Endothelial cell of umbilical vein (primary cell): ENCODE results near the gene ENTPD7. TPM values are rescaled to one million over a fixed set of nuclear protein-coding genes. Genes with fewer than 3 reads are reported as not detected.

Experiments
- BruUV-seq: library from RNA; stranded (reverse); fragments of 400-500 nt; replicated peaks from 2 replicates; lab custom pipeline; 2021; lab: Mats Ljungman, UMichigan
- CTCF ChIA-PET: fragments of 300-600, 350-600 bp; sonication (Branson Sonifier 250); formaldehyde crosslinking; loops from one replicate; lab custom pipeline; 2021; ENCODE audit warnings: antibody characterized with exemption, inconsistent platforms; lab: Charles Lee
- POLR2A ChIA-PET: fragments of 300-600, 350-600 bp; sonication (Branson Sonifier 250); formaldehyde crosslinking; loops from one replicate; lab custom pipeline; 2021; ENCODE audit warnings: antibody characterized with exemption, inconsistent platforms; lab: Charles Lee
- DNase-seq: peaks from one replicate; pipeline ENCODE4 v3.0.0-alpha.2; 2011; ENCODE audit warnings: low read depth, low spot score
- FAIRE-seq: peaks from 2 replicates; lab custom pipeline; 2011; peaks lifted over from hg19 to GRCh38; lab: Jason Lieb, UNC
- H2AFZ ChIP-seq: 2 replicates; pipeline ENCODE4 v1.6.0; 2012; ENCODE audit warnings: low read depth, low read length, control low read depth, inconsistent platforms
- H3K27ac ChIP-seq: 2 replicates; pipeline ENCODE4 v1.5.1; 2011; ENCODE audit warnings: low read depth, mild to moderate bottlenecking, control low read depth, low read length, moderate library complexity; ENCODE audit not compliant: insufficient read depth
- H3K27me3 ChIP-seq, 2 experiments: 2 replicates each; pipeline versions ENCODE4 v1.6.0 to v1.6.1; 2011; ENCODE audit warnings: low read length in 2 of 2, mixed read lengths in 1 of 2; ENCODE audit not compliant: control insufficient read depth in 2 of 2, insufficient read depth in 2 of 2
- H3K36me3 ChIP-seq, 2 experiments: 2 replicates in 1 of 2; 3 replicates in 1 of 2; pipeline ENCODE4 v1.5.1; 2011; ENCODE audit warnings: low read length in 2 of 2, mild to moderate bottlenecking in 1 of 2, moderate library complexity in 1 of 2; ENCODE audit not compliant: control insufficient read depth in 2 of 2, insufficient read depth in 2 of 2; ENCODE audit errors: extremely low read depth in 1 of 2
- H3K4me1 ChIP-seq: 3 replicates; pipeline ENCODE4 v1.5.1; 2011; ENCODE audit warnings: mild to moderate bottlenecking, low read length; ENCODE audit not compliant: control insufficient read depth, insufficient read depth; ENCODE audit errors: extremely low read depth
- H3K4me2 ChIP-seq: 2 replicates; pipeline ENCODE4 v1.6.1; 2011; ENCODE audit warnings: low read length, control low read depth, mixed read lengths; ENCODE audit not compliant: insufficient read depth
- H3K4me3 ChIP-seq, 3 experiments: fragments of 200-600 bp in 1 of 3; sonication (generic), shearing (Covaris generic) in 1 of 3; replicated peaks in 1 of 3; 2 replicates each; pipeline ENCODE4 v1.5.1; 2011 to 2016; ENCODE audit warnings: control low read depth in 3 of 3, low read length in 3 of 3, mild to moderate bottlenecking in 2 of 3, inconsistent platforms in 1 of 3, low read depth in 1 of 3, moderate library complexity in 1 of 3; ENCODE audit not compliant: insufficient read depth in 1 of 3
- H3K79me2 ChIP-seq: 2 replicates; pipeline ENCODE4 v1.6.0; 2012; ENCODE audit warnings: low read length, inconsistent platforms; ENCODE audit not compliant: control insufficient read depth, insufficient read depth
- H3K9ac ChIP-seq: replicated peaks from 2 replicates; pipeline ENCODE3; 2011; ENCODE audit warnings: low read length, control low read depth; ENCODE audit not compliant: insufficient read depth; ENCODE audit errors: extremely low read depth
- H3K9me1 ChIP-seq: replicated peaks from 3 replicates; pipeline ENCODE4 v1.6.0; 2011; ENCODE audit warnings: mild to moderate bottlenecking, low read length; ENCODE audit not compliant: control insufficient read depth, insufficient read depth; ENCODE audit errors: extremely low read depth
- H3K9me3 ChIP-seq: replicated peaks from 2 replicates; pipeline ENCODE4 v1.5.1; 2012; ENCODE audit warnings: low read length, inconsistent platforms; ENCODE audit not compliant: control insufficient read depth, insufficient read depth
- H4K20me1 ChIP-seq: replicated peaks from 2 replicates; pipeline ENCODE3; 2011; ENCODE audit warnings: mild to moderate bottlenecking, low read length; ENCODE audit not compliant: control insufficient read depth, insufficient read depth; ENCODE audit errors: extremely low read depth
- EZH2 ChIP-seq: IDR thresholded peaks from 2 replicates; pipeline ENCODE4 v1.6.1; 2012; ENCODE audit warnings: borderline replicate concordance, low read depth, mild to moderate bottlenecking, moderate library complexity, low read length, inconsistent platforms; ENCODE audit not compliant: severe bottlenecking
- FOS ChIP-seq: IDR thresholded peaks from 2 replicates; pipeline ENCODE4 v1.6.1; 2011; ENCODE audit warnings: mild to moderate bottlenecking, low read length, moderate library complexity, borderline replicate concordance; ENCODE audit not compliant: insufficient read depth
- GATA2 ChIP-seq: IDR thresholded peaks from 2 replicates; pipeline ENCODE4 v1.7.0; 2011; ENCODE audit warnings: low read depth, mild to moderate bottlenecking, moderate library complexity, mixed read lengths, low read length; ENCODE audit not compliant: insufficient read length, insufficient read depth
- JUN ChIP-seq: IDR thresholded peaks from 2 replicates; pipeline ENCODE4 v1.6.1; 2011; ENCODE audit warnings: borderline replicate concordance, low read depth; ENCODE audit not compliant: insufficient read length, insufficient read depth
- MYC ChIP-seq: IDR thresholded peaks from one replicate; pipeline ENCODE4 v1.6.1; 2011; ENCODE audit warnings: mild to moderate bottlenecking, low read depth, low read length
- POLR2A ChIP-seq: IDR thresholded peaks from 2 replicates; pipeline ENCODE4 v1.6.1; 2012; ENCODE audit warnings: low read depth, mild to moderate bottlenecking, control low read depth, low read length
- POLR2AphosphoS5 ChIP-seq: IDR thresholded peaks from 2 replicates; pipeline ENCODE4 v1.6.1; 2012; ENCODE audit warnings: low read depth, mild to moderate bottlenecking, control low read depth, low read length, moderate library complexity; ENCODE audit not compliant: insufficient read depth
- dilution Hi-C: fragments of 300-500 bp; cut with MboI; formaldehyde crosslinking; loops from one replicate; pipeline ENCODE4 v1.15.0; 2019; ENCODE audit warnings: low sequenced_read_pairs; ENCODE audit not compliant: extremely low pct_ligation_motif_present
- intact Hi-C: fragments of 100-400 bp; cut with micrococcal nuclease; formaldehyde crosslinking; loops from one replicate; pipeline ENCODE4 v1.10.0; 2022
- polyA plus RNA-seq, 4 experiments: library from polyadenylated mRNA; depleted of rRNA in 3 of 4; stranded (reverse) in 3 of 4; unstranded in 1 of 4; fragments of >200 nt; gene quantifications; 2 replicates each; pipeline versions ENCODE4 v1.2.1 to v1.2.3, GENCODE V29; 2011 to 2012; ENCODE audit warnings: missing spikeins in 1 of 4
- total RNA-seq: library from RNA; stranded (reverse); gene quantifications from 2 replicates; pipeline ENCODE4 v1.2.3, GENCODE V29; 2021
- TF ChIP-seq, protein P1 (sequence below): IDR thresholded peaks from 2 replicates; pipeline ENCODE4 v1.6.1; 2011; ENCODE audit not compliant: insufficient read depth, insufficient read length
- TF ChIP-seq, protein P2 (sequence below), 2 donors: IDR thresholded peaks; 1 replicate in 1 of 2; 2 replicates in 1 of 2; pipeline ENCODE4 v1.5.1; 2011; ENCODE audit warnings: low read length in 2 of 2, mild to moderate bottlenecking in 2 of 2, moderate library complexity in 2 of 2, control low read depth in 1 of 2, inconsistent platforms in 1 of 2, low read depth in 1 of 2; ENCODE audit not compliant: insufficient read depth in 1 of 2; ENCODE audit errors: extremely low read depth in 1 of 2

Gene ENTPD7
- total and polyA plus RNA-seq, 2 donors (not counting 3 experiments of a cell fraction or from before 2014, with no cell fraction given): 10.1 to 20.6 TPM

DNA sequence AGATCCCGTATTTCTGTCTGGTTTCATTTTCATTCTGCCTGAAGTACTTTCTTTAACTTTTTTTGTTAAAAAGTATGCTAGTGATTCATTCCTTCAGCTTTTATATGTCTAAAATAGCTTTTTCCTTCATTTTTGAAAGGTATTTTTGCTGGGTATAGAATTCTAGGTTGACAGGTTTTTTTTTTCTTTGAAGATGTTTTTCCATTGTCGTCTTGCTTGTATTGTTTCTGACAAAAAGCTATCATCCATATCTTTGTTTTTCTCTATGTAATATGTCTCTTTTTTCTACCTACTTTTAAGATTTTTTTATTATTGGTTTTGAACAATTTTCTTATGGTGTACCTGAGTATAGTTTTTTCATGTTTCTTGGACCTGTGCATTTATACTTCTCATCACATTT is 81.0 kb downstream of the ENTPD7 start:
- DNase-seq: no peak
- Histone ChIP-seq H3K9me1 (no peaks in the 10 kb centered on the region), H4K20me1 (no peaks in the 10 kb centered on the region), H3K36me3 (peaks cover 9 to 11% of the 10 kb centered on the region in 2 experiments), H3K27ac (no peak overlapping the region), H3K4me2 (no peak overlapping the region), H3K79me2 (peaks cover 3% of the 10 kb centered on the region), H3K4me3 (no peak overlapping the region), H2AFZ (no peak overlapping the region), H3K27me3 (no peaks in the 10 kb centered on the region), H3K9me3 (no peaks in the 10 kb centered on the region), H3K4me1 (no peaks in the 10 kb centered on the region), H3K9ac (no peak overlapping the region)
- dilution Hi-C loops: no loop called here
- ChIA-PET CTCF (interaction anchor here (1.2 kb wide), 1 partner anchor 75 kb away, joined by 4 read pairs; no protein-coding TSS in a partner anchor), POLR2A (no interaction called here)
- intact Hi-C loops: no loop called here
- BruUV-seq: no TSS peak
- no peak for FAIRE-seq
- TF ChIP-seq MYC (no peak), EZH2 (no peak), GATA2 (no peak), JUN (no peak), POLR2AphosphoS5 (no peak), FOS (no peak), POLR2A (no peak)
- TF ChIP-seq, protein P1, sequence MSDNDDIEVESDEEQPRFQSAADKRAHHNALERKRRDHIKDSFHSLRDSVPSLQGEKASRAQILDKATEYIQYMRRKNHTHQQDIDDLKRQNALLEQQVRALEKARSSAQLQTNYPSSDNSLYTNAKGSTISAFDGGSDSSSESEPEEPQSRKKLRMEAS: no peak
- TF ChIP-seq, protein P2, sequence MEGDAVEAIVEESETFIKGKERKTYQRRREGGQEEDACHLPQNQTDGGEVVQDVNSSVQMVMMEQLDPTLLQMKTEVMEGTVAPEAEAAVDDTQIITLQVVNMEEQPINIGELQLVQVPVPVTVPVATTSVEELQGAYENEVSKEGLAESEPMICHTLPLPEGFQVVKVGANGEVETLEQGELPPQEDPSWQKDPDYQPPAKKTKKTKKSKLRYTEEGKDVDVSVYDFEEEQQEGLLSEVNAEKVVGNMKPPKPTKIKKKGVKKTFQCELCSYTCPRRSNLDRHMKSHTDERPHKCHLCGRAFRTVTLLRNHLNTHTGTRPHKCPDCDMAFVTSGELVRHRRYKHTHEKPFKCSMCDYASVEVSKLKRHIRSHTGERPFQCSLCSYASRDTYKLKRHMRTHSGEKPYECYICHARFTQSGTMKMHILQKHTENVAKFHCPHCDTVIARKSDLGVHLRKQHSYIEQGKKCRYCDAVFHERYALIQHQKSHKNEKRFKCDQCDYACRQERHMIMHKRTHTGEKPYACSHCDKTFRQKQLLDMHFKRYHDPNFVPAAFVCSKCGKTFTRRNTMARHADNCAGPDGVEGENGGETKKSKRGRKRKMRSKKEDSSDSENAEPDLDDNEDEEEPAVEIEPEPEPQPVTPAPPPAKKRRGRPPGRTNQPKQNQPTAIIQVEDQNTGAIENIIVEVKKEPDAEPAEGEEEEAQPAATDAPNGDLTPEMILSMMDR (IDR thresholded peaks at IDR 0.05; ENCODE audit: extremely low read depth in 1 of 2, insufficient read depth in 1 of 2, low read depth in 1 of 2, low read length in 2 of 2): no peak
